Stimulated activated CD8-positive, alpha-beta memory T cell treated with anti-CD3 and anti-CD28 coated beads, Interleukin-4, amount 100 ng/mL, for 1 hour (primary cell): ENCODE measurements around the gene ESPNL.
"Not testable (repeated sequence)": the region's sequence is repeated elsewhere in the genome, so short reads cannot be mapped to it uniquely, and the experiment has no call there.

Experiments used
- DNase-seq, 2 donors: peaks; one replicate each; pipeline ENCODE4 v3.0.0-alpha.2; 2020; ENCODE audit warnings: low read depth in 2 of 2, low spot score in 1 of 2

The ESPNL gene

DNA sequence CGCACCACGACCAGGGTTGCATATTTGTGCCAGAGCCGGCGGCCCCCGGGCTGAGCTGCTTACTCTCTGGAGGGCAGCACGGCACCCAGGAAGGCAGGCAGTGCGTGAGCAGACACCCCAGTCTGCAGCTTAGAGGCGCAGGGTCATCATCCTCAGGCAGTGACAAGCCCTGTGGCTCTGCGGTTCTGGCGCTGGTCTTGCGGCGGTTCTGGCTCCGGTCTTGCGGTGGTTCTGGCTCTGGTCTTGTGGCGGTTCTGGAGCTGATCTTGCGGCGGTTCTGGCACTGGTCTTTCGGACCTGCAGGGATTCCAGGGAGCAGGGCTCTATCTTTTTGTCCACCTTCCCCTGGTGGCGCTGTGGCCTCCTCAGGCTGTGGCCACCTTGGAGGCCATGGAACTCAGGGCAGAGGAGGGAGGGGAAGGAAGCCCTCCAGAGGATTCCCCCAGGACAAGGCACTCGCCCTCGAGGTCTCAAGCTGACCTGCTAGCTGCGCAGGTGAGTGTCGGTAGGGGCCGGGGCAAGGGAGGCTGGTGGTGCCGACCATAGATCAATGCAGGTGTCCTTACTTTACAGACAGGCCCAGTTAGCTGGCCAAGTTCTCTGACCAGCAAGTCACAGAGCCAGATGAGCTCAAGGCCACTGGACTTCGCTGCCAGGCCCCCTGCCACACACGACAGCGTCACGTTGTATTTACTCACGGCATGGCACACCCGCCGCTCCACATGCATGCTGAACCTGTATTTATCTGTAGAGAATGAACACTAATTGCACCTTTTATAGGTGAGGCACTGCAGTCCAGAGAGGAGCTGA is 14.9 kb downstream of the ESPNL start:
- no peak for DNase-seq

DNA sequence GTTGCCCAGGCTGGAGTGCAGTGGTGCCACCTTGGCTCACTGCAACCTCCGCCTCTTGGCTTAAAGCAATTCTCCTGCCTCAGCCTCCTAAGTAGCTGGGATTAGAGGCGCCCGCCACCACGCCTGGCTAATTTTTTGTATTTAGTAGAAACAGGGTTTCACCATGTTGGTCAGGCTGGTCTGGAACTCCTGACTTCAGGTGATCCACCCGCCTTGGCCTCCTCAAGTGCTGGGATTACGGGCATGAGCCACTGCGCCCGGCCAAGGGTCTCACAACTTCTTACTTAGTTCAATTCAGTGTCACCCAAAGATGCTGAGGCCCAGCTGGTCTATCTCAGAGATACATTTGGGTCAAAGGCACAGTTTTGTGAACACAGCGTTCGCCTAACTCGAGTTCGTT is 15.6 kb downstream of the ESPNL start:
- DNase-seq, result not testable (repeated sequence)

DNA sequence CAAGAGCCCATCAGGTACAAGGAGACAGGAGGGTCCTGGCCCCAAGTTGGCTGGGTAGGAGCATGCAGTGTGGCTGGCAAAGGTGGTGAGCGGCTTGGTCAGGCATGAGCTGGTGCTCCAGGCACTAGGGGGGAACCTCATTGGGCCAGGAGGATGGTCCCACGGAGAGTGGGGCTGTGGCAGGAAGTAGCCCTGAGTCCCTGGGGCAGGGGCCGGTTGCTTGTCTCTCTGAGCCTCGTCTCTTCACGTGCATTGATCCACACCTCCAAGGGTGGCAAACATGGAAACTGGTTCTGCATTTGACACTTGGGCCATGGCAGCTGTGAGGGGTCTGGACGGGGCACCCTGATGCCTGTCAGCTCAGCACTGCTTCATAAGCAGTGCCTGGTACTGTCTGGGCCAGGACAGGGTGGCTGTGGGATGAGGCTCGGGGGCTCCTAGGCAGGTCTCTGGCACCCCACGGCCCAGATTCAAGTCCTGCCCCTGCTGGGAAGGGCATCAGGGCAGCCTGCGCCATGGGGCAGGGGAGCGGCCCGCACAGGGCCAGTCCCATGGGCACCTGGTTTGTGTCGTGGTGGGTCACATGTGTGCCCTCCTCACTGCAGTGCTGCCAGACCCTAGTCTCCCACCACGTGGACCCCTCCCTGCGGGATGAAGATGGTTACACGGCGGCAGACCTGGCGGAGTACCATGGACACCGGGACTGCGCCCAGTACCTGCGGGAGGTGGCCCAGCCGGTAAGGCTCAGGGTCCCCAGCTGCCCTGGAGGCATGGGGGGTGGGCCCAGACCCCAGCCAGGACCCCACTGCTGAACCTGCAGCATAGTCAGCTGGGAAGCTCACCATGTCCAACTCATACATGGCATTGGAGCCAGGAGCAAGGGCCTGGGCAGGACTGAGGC is 16.4 kb downstream of the ESPNL start:
- DNase-seq, result no peak

DNA sequence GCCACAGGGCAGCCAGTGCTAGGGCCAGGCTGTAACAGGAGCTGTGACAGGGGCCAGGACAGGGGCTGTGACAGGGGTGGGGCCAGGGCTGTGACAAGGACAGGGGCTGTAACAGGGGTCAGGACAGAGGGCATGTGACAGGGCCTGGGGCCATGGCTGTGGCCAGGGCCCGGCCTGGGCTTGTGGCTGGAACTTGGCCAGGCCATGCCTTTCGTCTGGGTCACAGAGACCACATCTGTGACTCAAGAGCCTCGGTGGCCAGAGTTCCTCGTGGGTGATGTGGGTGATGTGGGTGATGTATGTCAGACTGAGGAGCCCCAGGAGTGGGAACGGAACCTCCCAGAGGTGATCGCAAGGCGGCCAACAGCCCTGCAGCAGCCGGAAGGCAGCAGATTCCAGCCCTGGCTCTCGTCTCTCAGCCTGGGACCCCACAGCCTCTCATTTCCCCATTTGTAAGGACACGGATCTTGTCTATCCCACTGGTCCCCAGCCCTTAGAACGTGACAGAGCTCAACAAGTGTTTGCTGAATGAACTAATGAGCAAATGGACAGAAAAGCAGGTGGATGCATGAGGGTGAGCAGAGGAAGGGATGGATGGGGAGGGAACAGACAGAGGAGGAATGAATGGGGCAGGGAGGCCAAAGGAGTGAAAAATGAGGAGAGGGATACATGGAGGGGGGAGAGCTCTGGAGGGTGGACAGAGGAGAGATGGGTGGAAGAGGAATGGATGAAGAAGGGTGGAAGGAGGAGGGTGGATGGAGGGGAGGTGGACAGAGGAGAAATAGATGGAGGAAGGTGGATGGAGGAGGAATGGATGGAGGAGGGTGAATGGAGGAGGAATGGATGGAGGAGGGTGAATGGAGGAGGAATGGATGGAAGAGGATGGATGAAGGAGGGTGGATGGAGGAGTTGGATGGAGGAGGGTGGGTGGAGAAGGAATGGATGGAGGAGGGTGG is 17.3 kb downstream of the ESPNL start:
- no peak for DNase-seq

DNA sequence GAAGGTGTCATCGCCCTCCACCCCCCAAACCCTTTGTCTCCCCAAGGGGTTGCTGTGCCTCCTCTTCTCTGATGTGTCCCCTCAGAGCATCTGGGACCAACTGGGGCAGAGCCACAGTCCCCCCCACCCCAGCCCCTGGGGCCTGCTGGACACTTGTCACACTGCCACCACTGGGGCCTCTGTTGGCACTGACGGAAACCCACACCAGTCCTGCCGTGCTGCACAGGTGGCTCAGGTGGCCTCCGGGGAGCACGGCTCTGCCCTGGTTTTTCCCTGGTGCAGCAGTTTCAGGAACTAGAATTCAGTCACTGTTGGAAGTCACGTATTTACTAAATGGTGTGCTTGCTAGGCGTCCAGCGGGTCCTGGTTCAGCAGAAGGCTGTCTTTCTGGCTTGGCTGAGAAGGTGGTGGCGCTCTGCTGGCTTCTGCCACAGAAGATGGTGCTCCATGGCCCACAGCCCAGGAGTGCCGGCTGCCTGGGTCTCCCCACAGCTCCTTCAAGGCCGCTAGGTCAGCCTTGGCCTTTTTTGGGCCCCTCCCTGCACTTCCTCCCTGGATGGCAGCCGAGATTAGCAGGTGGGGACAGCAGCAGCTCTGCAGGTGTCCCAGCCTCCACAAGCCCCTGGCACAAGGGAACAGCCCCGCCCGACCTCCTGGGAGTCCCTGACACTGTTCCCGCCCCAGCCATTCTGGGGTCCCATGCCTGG is 19.8 kb downstream of the ESPNL start:
- no peak for DNase-seq

DNA sequence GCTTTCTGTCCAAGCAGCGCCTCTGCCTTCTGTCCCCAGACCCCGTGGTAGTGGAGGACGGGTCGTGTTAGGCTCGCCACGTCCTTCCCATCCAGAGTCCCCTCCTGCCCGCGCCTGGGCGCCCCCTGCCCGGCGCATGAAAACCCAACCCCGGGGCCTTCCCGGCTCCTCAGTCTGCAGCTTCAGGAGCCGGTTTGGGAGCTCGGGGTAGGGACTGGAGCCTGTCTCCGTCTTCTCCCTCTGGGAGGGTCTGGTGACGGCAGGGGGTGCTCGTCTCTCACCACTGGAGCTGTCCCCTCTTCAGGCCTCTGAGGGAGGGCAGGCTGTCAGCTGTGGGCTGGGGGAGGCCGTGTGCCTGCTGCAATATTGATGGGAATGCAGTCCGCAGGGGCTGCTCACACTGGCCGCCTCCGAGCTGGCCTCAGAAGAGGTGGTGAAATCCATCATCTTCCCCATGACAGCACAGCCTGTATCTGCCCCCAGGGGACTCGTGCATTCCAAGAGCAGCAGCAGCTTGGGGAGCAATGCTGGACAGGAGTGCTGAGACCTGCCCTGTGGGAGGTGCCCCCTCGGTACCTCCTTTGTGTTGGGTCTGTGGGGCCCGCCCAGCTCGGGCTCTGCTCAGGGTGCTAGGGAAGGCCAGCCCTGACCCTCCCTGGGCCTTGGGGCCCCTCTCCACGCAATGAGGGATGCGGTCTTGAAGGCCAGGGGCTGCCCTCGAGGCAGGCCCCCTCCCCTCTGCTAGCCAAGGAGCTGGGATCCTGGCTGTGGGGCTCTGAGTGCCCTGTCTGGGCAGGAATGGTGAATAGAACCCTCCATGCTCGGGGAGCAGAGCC is 20.5 kb downstream of the ESPNL start:
- no peak for DNase-seq

DNA sequence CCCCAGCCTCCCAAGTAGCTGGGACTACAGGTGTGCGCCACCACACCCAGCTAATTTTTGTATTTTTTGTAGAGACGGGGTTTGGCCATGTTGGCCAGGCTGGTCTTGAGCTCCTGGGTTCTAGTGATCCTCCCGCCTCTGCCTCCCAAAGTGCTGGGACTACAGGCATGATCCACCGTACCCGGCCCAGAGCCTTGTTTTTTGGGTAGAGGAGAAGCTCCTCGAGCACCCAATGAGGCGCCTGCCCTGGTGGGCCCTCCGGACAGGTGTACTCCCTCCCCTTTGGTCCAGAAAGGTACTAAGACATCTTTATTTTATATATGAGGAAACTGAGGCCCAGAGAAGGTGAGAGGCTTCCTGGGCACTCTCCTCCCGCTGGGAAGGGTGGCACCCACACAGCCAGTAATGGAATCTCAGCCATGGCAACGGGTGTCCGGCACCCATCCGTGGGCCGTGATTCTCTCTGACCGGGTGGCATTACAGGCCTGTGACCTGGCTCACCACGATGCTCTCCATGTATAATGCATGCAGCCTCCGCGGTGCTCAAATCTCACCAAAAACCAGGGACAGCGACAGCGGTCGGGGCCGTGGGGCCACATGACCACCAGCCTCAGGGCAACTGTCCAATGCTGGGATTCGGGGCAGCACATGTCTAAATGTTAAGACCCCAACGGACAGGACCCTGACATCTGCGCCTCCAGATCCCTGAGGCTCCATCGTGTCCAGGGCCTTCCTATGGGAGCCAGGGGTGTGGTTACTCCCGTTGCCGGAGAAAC is 21.6 kb downstream of the ESPNL start:
- DNase-seq, result no peak

- no peak for DNase-seq
These were observed 22.4 kb downstream of the ESPNL start for GRCh38 chr2:238122287-238123217.

DNA sequence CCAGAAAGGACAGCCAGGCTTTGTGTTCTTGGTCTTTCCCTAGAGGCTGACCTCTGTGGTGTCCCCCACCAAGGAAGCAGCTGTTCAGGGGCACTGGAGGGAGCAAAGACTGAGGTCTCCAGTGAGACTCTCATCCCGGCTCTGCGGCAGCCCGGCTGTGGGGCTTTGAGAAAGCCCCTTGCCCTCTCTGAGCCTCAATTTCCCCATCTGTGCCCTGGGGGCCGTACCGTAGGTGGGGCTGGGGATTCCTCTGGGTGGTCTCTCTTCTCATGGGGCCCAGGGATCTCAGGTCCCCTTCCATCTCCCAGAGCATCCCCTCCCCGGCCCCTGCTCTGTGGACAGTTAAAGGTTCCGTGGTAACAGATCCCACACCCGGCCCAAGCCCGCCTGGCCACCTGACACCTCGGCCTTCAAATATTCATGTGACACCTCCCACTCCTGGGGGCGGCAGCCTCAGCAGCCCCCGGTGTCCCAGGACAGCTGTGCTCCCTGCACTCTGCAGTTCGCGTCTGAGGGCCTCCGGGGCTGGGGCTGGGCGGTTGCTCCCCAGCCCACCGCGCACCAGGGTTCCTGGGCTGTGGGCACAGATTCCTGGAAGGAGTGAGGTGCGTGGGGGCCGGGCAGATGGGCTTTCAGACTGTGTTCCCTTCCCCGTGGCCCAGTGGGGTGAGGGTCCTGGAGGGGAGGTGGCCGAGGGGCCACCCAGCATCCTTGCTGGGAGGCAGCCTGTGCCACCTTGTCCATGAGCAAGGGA is 23.3 kb downstream of the ESPNL start:
- DNase-seq, result no peak

GRCh38 chr2:238123991-238124470 is 23.9 kb downstream of the ESPNL start:
- no peak for DNase-seq

- DNase-seq, result no peak
These were observed 24.5 kb downstream of the ESPNL start for GRCh38 chr2:238124488-238125126.

DNA sequence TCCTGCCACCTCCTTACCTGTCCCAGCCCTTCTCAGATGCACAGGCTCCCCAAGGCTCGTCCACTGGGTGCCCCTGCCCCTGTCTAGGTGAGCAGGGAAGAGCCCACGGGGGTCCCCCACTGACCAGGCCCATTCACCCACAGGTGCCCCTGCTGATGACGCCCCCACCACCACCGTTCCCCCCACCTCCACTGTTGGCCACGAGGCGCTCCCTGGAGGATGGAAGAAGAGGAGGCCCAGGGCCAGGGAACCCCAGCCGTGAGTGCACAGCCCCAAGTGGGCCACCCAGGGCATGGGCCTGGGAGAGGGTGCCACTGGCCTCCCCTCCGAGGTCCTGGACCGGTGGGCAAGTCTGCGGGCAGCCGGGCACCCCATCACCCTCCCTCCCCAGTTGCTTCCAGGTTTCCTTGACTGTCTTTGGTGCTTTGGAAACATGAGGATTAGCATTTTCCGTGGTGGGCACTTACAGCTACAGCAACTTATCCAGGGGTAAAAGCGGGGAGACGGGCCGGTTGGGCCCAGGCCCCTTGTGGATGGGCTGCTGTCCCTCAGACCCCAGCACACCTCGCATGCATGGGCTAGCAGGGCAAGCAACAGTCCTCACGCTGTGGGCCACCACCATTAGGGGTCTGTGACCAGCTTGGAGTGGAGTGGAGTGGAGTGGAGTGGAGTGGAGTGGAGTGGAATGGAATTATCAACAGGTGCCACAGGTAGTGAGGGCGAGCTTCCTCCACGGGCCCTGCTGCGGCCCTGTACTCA is 25.2 kb downstream of the ESPNL start:
- no peak for DNase-seq

GRCh38 chr2:238126338-238126737 is 26.2 kb downstream of the ESPNL start:
- no peak for DNase-seq

- no peak for DNase-seq
These were observed 26.6 kb downstream of the ESPNL start for GRCh38 chr2:238126775-238127164.

DNA sequence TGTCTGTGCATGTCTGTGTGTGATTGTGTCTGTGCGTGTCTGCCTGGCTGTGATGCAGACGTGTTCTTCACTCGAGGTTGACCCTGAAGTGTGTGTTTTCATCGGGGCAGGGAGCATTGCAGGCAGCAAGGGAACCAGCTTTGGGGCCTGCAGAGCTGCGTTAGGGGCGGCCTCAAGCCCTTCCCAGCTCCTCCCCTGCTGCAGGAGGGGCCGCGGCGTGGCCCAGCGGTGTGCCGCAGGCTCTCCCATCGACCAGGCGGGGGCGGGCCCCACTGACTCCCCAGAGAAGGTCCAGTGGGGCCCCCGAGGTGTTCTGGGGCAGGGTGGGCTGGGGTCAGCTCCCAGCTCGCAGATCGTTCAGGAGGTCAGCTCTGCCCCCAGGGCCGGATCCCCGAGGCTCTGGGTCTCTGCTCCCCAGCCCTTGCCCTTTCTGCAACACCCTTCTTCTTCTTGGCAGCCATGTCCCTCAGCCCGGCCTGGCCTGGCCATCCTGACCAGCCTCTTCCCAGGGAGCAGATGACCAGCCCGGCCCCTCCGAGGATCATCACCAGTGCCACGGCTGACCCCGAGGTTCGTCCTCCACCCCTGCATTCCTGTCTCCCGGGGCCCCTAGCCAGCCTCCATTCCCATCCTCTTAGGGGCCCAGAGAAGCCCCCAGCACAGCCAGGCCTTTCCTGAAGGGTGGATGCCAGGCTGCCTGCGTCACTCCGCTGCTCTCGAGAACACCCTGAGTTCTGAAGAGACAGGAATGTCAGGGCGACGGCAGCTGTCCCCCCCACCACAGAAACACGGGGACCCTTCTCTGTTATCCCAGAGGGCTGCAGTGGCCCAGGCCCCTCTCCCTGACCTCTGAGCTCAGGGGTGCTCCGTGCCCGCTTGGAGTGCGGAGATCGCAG is 27.3 kb downstream of the ESPNL start:
- no peak for DNase-seq
